T follicular helper cell (primary cell): ENCODE results near the gene OGFR.

ENCODE experiments used
- DNase-seq: peaks from one replicate; pipeline ENCODE4 v3.0.0-alpha.2; 2020; ENCODE audit warnings: low read depth

OGFR gene

GRCh38 chr20:62825986-62826645 lies 21.5 kb downstream of the OGFR start:
- DNase-seq = no peak

GRCh38 chr20:62826646-62827310 lies 22.1 kb downstream of the OGFR start:
- no peak for DNase-seq

GRCh38 chr20:62827311-62828038 lies 22.8 kb downstream of the OGFR start:
- no peak for DNase-seq

- DNase-seq = no peak
These were observed 23.4 kb downstream of the OGFR start for GRCh38 chr20:62828051-62828450.

- no peak for DNase-seq
These were observed 24.0 kb downstream of the OGFR start for GRCh38 chr20:62828511-62829230.

GRCh38 chr20:62829231-62830230 lies 24.9 kb downstream of the OGFR start:
- no peak for DNase-seq

GRCh38 chr20:62830251-62830650 lies 25.6 kb downstream of the OGFR start:
- DNase-seq = no peak

GRCh38 chr20:62830821-62831220 lies 26.2 kb downstream of the OGFR start:
- no peak for DNase-seq

- no peak for DNase-seq
These were observed 26.7 kb downstream of the OGFR start for GRCh38 chr20:62831361-62831788.

- no peak for DNase-seq
These were observed 27.2 kb downstream of the OGFR start for GRCh38 chr20:62831854-62832211.

- DNase-seq = no peak
These were observed 27.7 kb downstream of the OGFR start for GRCh38 chr20:62832212-62832922.

GRCh38 chr20:62832951-62833391 lies 28.3 kb downstream of the OGFR start:
- DNase-seq = no peak

GRCh38 chr20:62834967-62835730 lies 30.5 kb downstream of the OGFR start:
- no peak for DNase-seq

GRCh38 chr20:62835931-62836861 lies 31.6 kb downstream of the OGFR start:
- no peak for DNase-seq

GRCh38 chr20:62836967-62837490 lies 32.4 kb downstream of the OGFR start:
- no peak for DNase-seq

- DNase-seq = no peak
These were observed 33.1 kb downstream of the OGFR start for GRCh38 chr20:62837790-62838127.

GRCh38 chr20:62838128-62838891 lies 33.7 kb downstream of the OGFR start:
- DNase-seq = no peak

GRCh38 chr20:62839261-62839660 lies 34.6 kb downstream of the OGFR start:
- no peak for DNase-seq
